Measurements from ENCODE around the gene RBPMS2. TPM values are rescaled to one million over a fixed set of nuclear protein-coding genes. Genes with fewer than 3 reads are reported as not detected.
A peak's percentile ranks its signal among the peaks of the same experiment; 100 is the strongest.
"Not testable (repeated sequence)": the region's sequence is repeated elsewhere in the genome, so short reads cannot be mapped to it uniquely, and the experiment has no call there.

The RBPMS2 gene
- polyA plus RNA-seq, 3 donors: 2.6 to 22.8 (median 16.2) TPM

DNA sequence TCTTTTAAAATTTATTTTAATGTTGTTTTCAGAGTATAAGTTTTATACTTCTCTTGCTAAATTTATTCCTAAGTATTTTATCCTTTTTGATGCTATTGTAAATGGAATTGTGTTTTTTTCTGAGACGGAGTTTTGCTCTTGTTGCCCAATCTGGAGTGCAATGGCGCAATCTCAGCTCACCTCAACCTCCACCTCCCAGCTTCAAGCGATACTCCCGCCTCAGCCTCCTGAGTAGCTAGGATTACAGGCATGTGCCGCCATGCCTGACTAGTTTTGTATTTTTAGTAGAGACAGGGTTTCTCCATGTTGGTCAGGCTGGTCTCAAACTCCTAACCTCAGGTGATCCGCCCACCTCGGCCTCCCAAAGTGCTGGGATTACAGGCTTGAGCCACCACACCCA, 19.9 kb upstream of the RBPMS2 start:
- 86 to 98% (median 90%) methylated on average over 5 to 7 of the region's 7 CpGs for WGBS, 3 donors

DNA sequence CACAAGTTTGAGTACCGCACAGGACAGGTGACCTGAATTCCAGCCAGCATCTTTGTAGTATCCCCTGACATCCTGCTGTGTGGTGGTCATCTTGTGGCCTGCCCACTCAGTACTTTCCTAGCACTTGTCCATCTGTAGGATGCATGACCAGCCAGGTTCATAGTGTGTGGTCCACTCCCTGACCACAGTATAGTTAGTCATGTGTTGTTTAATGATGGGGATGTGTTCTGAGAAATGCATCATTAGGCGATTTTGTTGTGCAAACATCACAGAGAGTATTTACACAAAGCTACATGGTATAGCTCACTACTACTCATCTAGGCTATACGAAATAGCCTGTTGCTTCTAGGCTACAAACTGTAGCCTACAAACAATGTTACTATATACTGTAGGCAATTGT, 16.9 kb upstream of the RBPMS2 start:
- WGBS, 3 donors: 88 to 93% (median 93%) methylated on average over 3 of the region's 3 CpGs
- no peak overlapping the region for H3K27ac ChIP-seq (ENCODE audit: low read depth, low read length)

More for the DNA sequence above, 19.9 kb upstream of the RBPMS2 start:
- not testable (repeated sequence) for H3K27ac ChIP-seq (ENCODE audit: low read depth, low read length)

DNA sequence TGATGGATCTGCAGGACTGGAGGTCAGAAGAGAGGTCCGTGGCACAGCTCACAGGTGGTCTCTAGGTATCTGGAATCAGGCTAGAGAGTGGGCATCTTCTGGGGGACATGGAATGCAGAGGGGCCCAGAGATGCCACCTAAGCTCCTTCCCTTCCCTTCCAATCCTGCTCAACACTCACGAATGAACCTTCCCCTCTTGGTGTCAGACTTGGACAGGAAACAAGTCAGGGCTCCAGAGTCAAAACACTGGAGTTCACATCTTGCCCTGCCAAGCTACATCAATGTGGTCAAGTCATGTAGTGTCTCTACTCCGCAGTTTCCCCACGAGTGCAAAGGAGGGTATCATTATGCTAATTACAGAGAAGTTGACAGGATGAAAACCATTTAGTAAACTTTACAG, 16.0 kb upstream of the RBPMS2 start:
- H3K27ac ChIP-seq (ENCODE audit: low read depth, low read length): no peak overlapping the region
- 33 to 42% (median 41%) methylated on average over 4 of the region's 4 CpGs for WGBS, 3 donors

DNA sequence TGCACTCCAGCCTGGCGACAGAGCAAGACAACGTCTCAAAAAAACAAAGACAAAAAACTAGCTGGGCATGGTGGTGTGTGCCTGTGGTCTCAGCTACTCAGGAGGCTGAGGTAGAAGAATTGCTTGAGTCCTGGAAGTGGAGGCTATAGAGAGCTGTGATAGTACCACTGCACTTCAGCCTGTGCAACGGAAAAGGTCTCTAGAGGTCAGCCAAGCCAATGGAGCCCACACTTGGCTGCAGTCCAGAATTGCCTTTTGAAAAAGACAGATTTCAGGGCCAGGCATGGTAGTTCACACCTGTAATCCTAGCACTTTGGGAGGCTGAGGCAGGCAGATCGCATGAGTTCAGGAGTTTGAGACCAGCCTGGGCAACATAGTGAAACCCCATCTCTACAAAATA, 8.4 kb upstream of the RBPMS2 start:
- no peak overlapping the region for H3K27ac ChIP-seq (ENCODE audit: low read depth, low read length)
- 89 to 98% (median 95%) methylated on average over 4 of the region's 4 CpGs for whole genome bisulfite sequencing, 3 donors

DNA sequence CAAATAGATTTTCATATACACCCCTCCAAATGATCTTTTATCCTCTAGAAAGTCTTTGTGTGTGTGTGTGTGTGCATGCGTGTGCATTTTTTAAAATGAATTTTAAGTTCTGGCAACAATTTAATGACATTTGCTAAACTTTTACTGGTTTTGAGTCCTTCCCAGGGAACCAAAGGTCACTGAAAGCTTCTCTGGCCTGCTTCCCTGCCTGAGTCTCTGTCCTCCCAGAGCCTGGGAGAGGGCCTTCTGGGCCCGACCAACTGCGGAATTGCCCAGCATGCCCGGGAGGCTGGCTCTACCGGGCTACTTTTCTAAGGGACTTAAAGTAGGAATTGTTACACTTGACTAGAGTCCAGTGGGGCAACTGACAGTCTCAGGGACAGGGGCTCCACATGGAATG, 7.4 kb upstream of the RBPMS2 start:
- WGBS, 3 donors: 58 to 77% (median 77%) methylated on average over 5 of the region's 5 CpGs
- H3K27ac ChIP-seq (ENCODE audit: low read depth, low read length): no peak overlapping the region

DNA sequence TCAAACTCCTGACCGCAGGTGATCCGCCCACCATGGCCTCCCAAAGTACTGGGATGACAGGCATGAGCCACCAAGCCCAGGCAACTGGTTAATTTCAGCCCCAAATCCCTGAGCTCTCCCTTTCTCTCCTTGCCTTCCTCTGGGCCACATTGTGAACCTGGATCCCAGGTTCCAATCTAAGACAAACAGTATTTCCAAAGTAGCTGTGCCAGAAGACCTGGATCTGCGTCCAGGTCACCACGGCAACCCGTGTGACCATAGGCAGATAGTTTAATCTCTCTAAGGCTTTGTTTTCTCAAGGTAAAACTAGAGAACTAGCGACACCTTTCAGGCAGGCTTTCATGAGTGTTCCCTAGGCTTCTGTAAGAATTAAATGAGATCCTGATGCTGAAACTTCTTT, 5.9 kb upstream of the RBPMS2 start:
- 55 to 90% (median 85%) methylated on average over 6 of the region's 6 CpGs for WGBS, 3 donors
- H3K27ac ChIP-seq (ENCODE audit: low read depth, low read length): no peak overlapping the region

DNA sequence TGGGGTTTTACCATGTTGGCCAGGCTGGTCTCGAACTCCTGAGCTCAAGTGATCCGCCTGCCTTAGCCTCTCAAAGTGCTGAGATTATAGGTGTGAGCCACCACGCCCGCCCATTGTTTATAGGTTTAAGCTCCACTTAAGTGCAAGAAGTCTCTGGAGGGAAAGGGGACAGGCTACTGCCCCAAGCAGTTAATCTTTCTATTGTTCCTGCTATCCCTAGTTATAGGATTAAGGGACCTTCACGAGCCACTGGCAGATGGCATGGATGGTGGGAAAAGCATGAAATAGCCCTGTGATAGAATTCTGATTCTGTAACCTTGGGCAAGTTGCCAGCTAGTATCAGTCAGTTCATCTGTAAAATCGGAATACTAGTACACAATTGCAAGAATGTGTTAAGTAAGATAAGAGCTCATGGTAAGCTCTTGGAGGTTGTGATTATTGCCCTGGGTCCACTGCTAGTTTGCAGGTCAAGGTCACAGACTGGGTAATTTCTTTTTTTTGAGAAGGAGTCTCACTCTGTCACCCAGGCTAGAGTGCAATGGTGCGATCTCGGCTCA, 5.3 kb upstream of the RBPMS2 start:
- WGBS, 3 donors: 77 to 90% (median 83%) methylated on average over 8 of the region's 8 CpGs

DNA sequence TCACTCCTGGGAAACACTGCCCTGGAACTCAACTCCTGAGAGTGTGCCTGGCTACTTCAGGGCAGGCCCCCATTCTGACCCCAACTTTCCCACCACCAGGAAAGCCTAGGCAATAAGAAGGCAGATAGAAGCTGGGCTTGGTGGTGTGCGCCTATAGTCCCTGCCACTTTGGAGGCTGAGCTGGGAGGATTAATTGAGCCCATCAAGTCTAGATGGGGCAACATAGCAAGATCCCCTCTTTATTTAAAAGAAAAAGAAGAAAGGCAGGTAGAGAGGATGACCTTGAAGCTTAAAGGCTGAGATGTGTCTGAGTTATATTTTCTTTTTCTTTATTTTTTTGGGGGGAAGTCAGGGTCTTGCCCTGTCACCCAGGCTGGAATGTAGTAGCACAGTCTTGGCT, 4.2 kb upstream of the RBPMS2 start:
- 96 to 97% (median 96%) methylated on average over 1 of the region's 1 CpG for WGBS, 3 donors
- H3K27ac ChIP-seq (ENCODE audit: low read depth, low read length): no peak overlapping the region

More for the DNA sequence above, 5.3 kb upstream of the RBPMS2 start:
- no peak overlapping the region for H3K27ac ChIP-seq (ENCODE audit: low read depth, low read length)

DNA sequence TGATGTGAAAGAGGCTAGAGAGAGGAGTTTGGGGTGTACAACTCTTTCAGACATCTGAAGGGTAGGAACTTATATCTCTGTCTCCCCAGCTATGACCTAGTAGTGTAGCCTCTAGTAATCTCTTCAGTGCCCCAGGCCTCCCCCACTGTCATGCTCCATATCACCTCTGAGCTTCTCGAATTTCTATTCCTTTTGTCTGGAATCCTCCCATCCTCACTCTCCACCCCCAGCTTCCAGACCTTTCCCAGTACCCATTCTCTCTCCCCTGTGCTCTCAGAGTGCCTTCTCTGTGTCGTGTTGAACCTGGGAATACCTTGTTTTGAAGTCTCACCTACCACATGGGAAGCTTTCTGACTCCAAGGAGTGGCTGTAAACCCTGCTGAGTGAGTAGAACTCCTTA, 3.6 kb upstream of the RBPMS2 start:
- 75 to 88% (median 84%) methylated on average over 2 of the region's 2 CpGs for WGBS, 3 donors
- no peak overlapping the region for H3K27ac ChIP-seq (ENCODE audit: low read depth, low read length)

DNA sequence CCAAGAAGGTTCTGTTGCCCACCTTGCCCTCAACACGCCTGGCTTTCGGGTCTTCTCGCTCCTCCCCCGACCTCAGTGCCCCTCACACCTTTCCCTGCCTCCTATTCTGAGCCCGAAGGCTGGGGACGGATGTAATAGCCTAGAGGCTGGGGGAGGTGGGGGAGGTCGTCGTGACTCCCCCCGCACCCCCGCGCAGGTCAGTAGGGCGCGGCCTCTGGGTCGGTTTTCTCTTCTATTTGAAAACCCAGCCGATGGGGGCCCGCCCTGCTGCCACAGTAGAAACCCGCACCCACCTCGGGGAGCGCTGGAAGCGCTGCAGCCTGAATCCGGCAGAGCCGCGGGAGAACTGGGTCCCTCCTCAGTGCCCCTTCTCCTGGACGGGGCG, 1.0 kb upstream of the RBPMS2 start:
- WGBS, 3 donors: 24 to 52% (median 25%) methylated on average over 25 of the region's 25 CpGs

DNA sequence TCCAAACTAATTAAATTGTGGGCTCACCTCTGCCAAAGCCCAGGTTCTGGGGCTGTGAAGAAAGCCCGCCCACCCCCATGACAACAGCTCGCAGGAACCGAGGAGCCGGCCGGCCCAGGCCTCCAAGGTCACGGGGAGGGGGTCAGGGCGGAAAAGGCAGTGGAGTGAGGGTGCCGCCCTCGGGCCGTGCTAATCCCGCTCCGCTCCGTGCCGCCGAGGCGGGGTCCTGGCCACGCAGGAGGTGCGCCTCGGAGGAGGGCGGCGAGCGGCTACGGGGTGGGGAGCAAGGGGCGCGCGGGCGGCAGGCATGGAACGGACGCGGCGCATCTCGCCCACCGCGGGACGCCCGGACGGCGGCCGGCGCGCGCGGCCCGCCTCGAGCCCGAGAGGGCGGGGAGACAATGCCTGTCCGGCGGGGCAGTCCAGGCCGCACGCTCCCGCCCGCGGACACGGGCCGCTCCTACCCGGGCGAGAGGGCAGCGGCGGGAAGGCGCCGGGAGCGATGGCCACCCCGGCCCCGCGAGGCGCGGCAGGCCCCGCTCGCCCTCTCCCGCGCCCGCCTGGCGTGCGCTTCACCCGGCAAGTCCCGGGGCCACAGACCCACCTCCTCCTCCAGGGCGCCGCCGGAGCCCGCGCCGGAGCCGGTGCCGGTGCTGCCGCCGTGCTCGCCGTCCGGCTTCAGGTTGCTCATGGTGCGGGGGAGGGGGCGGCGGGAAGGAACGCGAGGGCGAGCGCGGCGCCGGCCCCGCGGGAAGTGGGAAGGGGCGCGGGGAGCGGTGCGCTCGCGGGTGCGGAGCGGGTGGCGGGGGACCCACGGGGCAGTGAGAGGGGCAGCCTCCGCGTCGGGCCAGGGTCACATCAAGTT, 528 bp downstream of the RBPMS2 start:
- 1 to 2% (median 1%) methylated on average over 68 to 115 of the region's 115 CpGs for WGBS, 3 donors
- H3K27ac ChIP-seq (ENCODE audit: low read depth, low read length): no peak overlapping the region

More for the DNA sequence above, 1.0 kb upstream of the RBPMS2 start:
- H3K27ac ChIP-seq (ENCODE audit: low read depth, low read length): peak overlapping the region; percentile 20

DNA sequence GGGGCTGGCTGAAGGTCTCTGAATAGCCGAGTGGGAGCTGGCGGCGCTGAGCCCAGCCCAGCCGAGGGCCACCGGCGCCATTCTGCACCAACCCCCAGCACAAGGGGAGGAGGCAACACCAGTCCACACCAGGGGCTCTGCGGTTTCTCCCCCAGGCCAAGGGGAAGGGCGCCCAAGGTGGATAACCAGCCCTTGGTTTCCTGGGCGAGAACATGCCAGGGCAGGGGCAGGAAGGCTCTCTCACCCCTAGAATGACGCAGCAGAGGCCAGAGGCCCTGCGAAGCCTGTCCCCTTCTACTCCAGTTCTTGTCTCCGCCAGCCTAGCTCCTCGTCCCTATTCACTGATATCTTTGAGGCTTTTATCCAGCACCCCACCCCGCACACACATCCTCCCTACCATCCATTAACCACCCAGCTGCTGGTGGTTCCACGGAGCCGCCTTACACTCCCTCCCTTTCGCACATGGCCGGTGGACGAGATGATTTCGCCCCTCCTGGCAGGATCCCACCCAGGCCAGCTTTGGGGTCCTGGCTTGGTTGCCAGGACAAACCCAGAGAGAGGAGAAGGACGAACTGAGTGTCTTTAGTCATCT, 1.3 kb downstream of the RBPMS2 start:
- no peak overlapping the region for H3K27ac ChIP-seq (ENCODE audit: low read depth, low read length)
- WGBS, 3 donors: 68 to 84% (median 69%) methylated on average over 21 of the region's 21 CpGs

DNA sequence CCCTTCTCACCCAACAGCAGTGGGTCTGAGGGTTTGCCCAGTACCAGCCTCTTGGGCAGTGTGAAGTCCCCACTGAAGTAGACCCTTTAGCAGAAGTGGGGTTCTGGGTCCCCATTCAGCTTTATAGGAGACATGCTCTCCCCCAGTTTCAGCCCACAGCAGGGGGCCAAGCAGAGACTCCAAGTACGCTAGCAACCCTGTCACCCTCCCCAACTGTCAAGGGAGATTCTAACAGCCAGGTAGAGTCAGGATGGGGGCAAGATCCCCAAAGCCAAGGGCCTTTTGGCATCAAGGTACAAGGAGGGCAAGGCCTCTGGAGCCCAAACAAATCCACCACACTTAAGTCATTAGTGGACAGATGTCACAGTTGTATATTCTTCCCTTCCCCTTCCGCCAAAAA, 1.8 kb downstream of the RBPMS2 start:
- H3K27ac ChIP-seq (ENCODE audit: low read depth, low read length): no peak overlapping the region
- WGBS, 3 donors: 90 to 93% (median 90%) methylated on average over 2 of the region's 2 CpGs

DNA sequence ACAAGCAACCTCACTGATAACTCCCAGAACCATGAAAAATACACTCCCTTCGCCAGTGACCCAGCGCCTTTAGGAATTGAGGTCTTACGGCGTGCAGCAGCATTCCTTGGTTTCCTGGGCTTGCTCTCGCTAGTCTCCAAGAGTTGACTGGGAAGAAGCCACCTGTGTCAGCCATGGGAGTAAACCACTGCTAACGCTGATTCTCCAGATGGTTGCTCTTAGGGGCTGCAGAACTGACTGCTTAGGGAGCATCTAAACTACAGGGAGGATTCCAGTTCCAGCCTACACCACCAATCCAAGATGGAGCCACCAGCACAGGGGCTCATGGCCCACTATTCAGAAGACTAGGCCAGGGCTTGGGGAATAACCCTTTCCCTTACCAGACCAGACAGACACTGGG, 2.4 kb downstream of the RBPMS2 start:
- WGBS, 3 donors: 89 to 96% (median 95%) methylated on average over 6 of the region's 6 CpGs
- H3K27ac ChIP-seq (ENCODE audit: low read depth, low read length): no peak overlapping the region

DNA sequence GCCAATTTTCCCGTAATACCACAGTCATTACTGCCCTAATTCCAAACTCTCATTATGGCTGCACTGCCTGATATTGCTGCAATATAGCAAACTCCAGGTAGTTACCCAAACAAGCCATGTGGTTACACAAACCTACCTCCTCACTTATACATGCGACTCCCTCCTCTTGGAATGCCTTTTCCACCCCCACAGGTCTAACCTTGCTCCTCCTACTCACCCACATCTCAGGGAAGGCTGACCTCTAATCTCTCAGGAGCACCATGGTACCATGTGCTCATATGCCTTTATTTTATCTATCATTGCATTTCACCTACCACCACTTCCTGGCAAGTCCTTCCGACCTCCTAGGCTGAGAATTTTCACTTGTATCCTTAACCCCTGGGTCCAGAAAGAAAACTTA, 2.9 kb downstream of the RBPMS2 start:
- WGBS, 3 donors: 55 to 66% (median 60%) methylated on average over 3 of the region's 3 CpGs

DNA sequence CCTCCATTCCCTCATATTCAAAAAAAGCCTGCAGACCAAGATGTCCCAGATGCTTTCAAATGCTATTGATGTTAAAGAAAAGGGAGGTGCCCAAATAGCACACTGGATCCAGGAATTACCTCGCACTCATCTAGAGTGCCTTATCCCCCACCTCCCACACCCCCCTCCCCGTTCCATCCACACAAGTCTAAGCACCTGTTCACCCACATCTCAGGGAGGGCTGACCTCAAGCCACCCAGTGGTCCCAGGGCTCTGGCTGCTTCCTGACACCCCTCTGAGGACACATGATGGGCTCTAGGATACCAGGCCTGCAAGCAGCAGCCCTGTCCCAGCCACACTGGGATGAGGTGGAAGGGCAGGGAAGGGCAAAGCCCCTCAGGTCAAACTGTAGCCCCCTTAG, 4.8 kb downstream of the RBPMS2 start:
- 68 to 87% (median 73%) methylated on average over 2 of the region's 2 CpGs for WGBS, 3 donors
- no peak overlapping the region for H3K27ac ChIP-seq (ENCODE audit: low read depth, low read length)

More for the DNA sequence above, 2.9 kb downstream of the RBPMS2 start:
- H3K27ac ChIP-seq (ENCODE audit: low read depth, low read length): no peak overlapping the region

DNA sequence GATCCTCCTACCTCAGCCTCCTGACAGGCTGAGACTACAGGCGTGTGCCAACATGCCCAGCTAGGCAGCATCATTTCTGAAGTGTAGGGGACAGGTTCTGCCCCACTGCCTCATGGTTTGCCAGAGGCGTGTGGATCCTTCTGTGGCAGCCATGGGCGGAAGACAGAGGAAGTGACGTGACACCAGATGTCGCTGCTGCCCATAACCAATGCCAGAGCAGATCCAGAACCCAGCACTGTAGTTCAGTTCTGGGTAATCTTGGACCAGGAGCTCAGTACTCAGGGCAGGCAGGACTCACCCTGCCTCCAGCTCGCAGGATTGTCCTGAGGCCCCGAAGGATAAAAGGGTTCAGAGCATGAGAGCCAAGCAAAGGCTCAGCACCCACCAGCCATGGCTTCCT, 8.2 kb downstream of the RBPMS2 start:
- WGBS, 3 donors: 80 to 90% (median 89%) methylated on average over 7 of the region's 7 CpGs
- no peak overlapping the region for H3K27ac ChIP-seq (ENCODE audit: low read depth, low read length)

DNA sequence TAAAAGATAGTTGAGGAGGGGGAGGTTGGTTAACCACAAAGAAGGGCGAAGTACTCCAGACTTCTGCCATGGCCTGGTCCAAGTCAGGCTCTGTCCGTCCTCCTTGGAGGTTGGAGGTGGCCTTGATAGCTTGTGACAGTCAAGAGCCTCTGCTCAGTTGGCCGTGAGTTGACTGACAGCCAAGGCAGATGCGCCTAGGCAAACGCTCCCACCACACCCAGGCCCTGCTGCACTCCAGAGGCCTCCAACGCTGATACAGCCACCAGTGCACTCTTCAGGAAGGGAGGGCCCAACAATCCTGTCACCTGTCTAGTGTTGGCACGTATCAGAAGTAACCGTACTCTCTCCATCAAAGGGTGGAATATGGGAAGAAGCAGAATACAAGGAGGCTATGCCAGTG, 9.3 kb downstream of the RBPMS2 start:
- H3K27ac ChIP-seq (ENCODE audit: low read depth, low read length): no peak overlapping the region
- WGBS, 3 donors: 83 to 84% (median 84%) methylated on average over 8 of the region's 8 CpGs

DNA sequence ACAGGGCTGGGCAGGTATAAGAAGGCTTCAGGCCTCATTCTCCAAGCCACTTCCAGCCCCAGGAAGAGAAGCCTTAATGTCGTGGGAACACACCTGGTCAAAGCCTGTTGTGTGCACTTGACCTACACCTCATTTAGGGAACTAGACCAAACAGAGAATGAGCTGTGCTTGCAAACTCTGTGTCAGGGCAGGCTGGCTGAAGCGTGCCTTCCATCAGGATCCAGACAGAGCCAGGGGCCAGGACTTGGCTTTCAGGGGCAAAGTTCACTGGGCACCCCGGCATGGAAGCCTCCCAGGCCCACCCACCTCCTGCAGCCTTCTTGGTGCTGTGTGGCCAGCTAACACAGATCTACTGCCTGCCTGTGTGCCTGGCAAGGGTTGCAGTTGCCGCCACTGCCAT, 11.5 kb downstream of the RBPMS2 start:
- no peak overlapping the region for H3K27ac ChIP-seq (ENCODE audit: low read depth, low read length)
- 65 to 80% (median 78%) methylated on average over 4 of the region's 4 CpGs for WGBS, 3 donors

DNA sequence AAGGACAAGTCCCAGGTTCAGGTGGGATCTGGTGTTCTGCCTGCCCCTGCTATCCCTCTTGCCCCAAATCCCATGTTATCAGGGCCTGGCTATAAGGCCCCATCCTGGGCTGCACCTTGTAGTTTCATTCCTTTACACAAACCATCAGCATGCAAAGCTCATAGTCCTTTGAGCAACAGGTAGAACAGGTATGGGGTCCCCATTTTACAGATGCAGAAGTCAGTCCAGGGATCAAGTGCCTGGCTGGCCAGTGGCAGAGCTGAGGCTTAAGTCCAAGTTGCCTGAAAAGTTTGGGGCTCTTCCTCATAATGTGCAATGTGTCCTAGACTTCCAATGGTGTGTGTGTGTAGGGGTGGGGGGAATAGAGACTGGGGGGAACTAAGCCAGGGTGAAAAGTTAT, 11.9 kb downstream of the RBPMS2 start:
- no peak overlapping the region for H3K27ac ChIP-seq (ENCODE audit: low read depth, low read length)

Data from adipose tissue (tissue), 3 donors.